WERI-Rb-1 (cell line): ENCODE data around the gene PITPNM1.
A peak's percentile ranks its signal among the peaks of the same experiment; 100 is the strongest.

Experiments
- DNase-seq: peaks from one replicate; pipeline ENCODE4 v3.0.0-alpha.2; 2020
- H3K27ac ChIP-seq: fragments of 250-450 bp; sonication (Bioruptor Pico); 2 replicates; pipeline ENCODE4 v1.5.1; 2020; ENCODE audit warnings: mild to moderate bottlenecking, moderate library complexity
- H3K27me3 ChIP-seq: fragments of 250-450 bp; sonication (Bioruptor Pico); 2 replicates; pipeline ENCODE4 v1.5.1; 2021; ENCODE audit warnings: mild to moderate bottlenecking, low read depth, moderate library complexity; ENCODE audit not compliant: insufficient read depth, severe bottlenecking
- H3K36me3 ChIP-seq: fragments of 250-450 bp; sonication (Bioruptor Pico); 2 replicates; pipeline ENCODE4 v1.5.1; 2020; ENCODE audit warnings: mild to moderate bottlenecking, moderate library complexity
- H3K4me3 ChIP-seq: 2 replicates; pipeline ENCODE4 v1.5.1; 2011; ENCODE audit warnings: low read depth, mild to moderate bottlenecking, control low read depth, low read length
- H3K9me3 ChIP-seq: fragments of 250-450 bp; sonication (Bioruptor Pico); 2 replicates; pipeline ENCODE4 v1.5.1; 2021; ENCODE audit warnings: mild to moderate bottlenecking, moderate library complexity; ENCODE audit not compliant: severe bottlenecking
- TF ChIP-seq, protein P1 (sequence below): IDR thresholded peaks from 2 replicates; pipeline ENCODE4 v1.5.1; 2011; ENCODE audit warnings: low read depth, mild to moderate bottlenecking, control low read depth, inconsistent platforms, low read length

Gene PITPNM1

DNA sequence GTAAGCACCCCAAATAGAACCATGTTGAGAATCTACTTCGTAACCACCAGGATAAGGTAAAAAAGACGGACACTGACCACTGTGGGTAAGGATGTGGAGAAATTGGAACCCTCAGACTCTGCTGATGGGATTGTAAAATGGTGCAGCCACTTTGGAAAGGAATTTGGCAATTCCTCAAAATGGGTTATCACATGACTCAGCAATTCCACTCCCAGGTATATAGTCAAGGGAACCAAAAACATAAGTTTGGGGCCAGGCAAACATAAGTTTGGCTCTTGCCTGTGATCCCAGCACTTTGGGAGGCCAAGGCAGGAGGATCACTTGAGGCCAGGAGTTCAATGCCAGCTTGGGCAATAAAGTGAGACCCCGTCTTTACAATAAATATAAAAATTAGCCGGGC is 23.2 kb upstream of the PITPNM1 start:
- H3K27me3 ChIP-seq: no peaks in the 10 kb centered on the region
- no peaks in the 10 kb centered on the region for H3K36me3 ChIP-seq
- no peak overlapping the region for H3K27ac ChIP-seq
- TF ChIP-seq, protein P1, sequence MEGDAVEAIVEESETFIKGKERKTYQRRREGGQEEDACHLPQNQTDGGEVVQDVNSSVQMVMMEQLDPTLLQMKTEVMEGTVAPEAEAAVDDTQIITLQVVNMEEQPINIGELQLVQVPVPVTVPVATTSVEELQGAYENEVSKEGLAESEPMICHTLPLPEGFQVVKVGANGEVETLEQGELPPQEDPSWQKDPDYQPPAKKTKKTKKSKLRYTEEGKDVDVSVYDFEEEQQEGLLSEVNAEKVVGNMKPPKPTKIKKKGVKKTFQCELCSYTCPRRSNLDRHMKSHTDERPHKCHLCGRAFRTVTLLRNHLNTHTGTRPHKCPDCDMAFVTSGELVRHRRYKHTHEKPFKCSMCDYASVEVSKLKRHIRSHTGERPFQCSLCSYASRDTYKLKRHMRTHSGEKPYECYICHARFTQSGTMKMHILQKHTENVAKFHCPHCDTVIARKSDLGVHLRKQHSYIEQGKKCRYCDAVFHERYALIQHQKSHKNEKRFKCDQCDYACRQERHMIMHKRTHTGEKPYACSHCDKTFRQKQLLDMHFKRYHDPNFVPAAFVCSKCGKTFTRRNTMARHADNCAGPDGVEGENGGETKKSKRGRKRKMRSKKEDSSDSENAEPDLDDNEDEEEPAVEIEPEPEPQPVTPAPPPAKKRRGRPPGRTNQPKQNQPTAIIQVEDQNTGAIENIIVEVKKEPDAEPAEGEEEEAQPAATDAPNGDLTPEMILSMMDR: no peak
- DNase-seq: no peak
- no peak overlapping the region for H3K4me3 ChIP-seq
- peaks cover 7% of the 10 kb centered on the region for H3K9me3 ChIP-seq

GRCh38 chr11:67525275-67525976 is 20.3 kb upstream of the PITPNM1 start:
- DNase-seq: no peak
- no peak overlapping the region for H3K27ac ChIP-seq
- TF ChIP-seq, protein P1: no peak

GRCh38 chr11:67524480-67524808 is 19.3 kb upstream of the PITPNM1 start:
- no peak overlapping the region for H3K4me3 ChIP-seq
- TF ChIP-seq, protein P1: no peak
- no peaks in the 10 kb centered on the region for H3K9me3 ChIP-seq
- no peak for DNase-seq
- H3K27ac ChIP-seq: no peak overlapping the region
- H3K36me3 ChIP-seq: no peaks in the 10 kb centered on the region
- no peaks in the 10 kb centered on the region for H3K27me3 ChIP-seq

More at GRCh38 chr11:67525275-67525976, 20.3 kb upstream of the PITPNM1 start:
- Histone ChIP-seq H3K36me3 (no peaks in the 10 kb centered on the region), H3K27me3 (no peaks in the 10 kb centered on the region), H3K9me3 (no peaks in the 10 kb centered on the region), H3K4me3 (no peak overlapping the region)

- no peak for DNase-seq
- Histone ChIP-seq H3K9me3 (no peaks in the 10 kb centered on the region), H3K36me3 (no peaks in the 10 kb centered on the region), H3K4me3 (no peak overlapping the region), H3K27me3 (no peaks in the 10 kb centered on the region), H3K27ac (peak overlapping the region; percentile 70)
- TF ChIP-seq, protein P1: 0 out of 2 replicates have a peak, but pooled peaks have one; percentile 16
These were observed 18.7 kb upstream of the PITPNM1 start for GRCh38 chr11:67523556-67524479.

DNA sequence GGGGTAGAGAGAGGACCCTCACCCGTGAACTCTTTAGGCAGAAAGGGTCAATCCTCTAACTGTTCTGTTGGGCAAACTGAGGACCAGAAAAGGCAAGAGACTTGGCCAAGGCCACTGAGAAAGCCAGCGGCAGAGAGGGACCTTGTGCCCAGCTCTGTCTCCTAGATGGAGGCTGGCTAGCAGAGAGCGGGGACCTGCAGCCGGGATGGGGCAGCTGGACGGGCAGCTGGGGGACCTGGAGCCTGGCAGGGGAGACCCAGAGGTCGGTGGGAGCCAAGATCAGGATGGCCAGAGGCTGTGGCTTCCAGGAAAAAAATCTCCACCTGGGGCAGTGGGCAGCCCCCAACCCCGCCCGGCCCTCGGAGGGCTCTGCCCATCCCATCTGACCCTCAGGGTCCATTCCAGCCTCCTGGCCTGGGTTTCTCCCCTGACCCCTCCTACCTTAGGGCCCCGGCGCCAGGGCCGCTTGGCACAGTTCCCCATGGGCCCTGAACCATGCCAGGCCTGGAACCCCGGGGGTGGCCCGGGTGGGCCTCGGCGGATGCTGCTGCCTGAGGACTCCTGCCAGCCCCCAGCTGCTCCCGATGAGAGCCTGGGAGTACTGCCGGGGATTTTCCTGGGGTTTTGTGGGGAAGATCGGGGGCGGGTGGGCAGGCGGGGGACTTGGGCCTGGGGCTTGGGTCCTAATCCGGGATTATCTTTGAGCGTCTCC is 17.8 kb upstream of the PITPNM1 start, which contains the start of gene CABP2:
Gene CABP2 (minus strand): TSS at position 603 of the 712 bp plus-strand sequence. CDS start 120 bp downstream, at position 483.
- Histone ChIP-seq H3K4me3 (peak within 1 kb of the TSS; percentile 22), H3K36me3 (no peaks in the 10 kb centered on the region), H3K27me3 (no peaks in the 10 kb centered on the region), H3K27ac (peak within 1 kb of the TSS; percentile 70), H3K9me3 (no peaks in the 10 kb centered on the region)
- DNase-seq: peak; percentile 62
- TF ChIP-seq, protein P1: no peak
